ENCODE results near the gene CFAP410. TPM values are rescaled to one million over a fixed set of nuclear protein-coding genes. Genes with fewer than 3 reads are reported as not detected.

Gene CFAP410
- total RNA-seq, 1 donor from 2014 or later: 25.4 TPM

- no peak for TF ChIP-seq CTCF (IDR thresholded peaks at IDR 0.05)
- intact Hi-C loops (cut with DNase I): no loop called here
- no peak for ATAC-seq
- H3K36me3 ChIP-seq: peaks cover 29% of the 10 kb centered on the region
- H3K4me1 ChIP-seq: no peaks in the 10 kb centered on the region
- no peaks in the 10 kb centered on the region for H3K27me3 ChIP-seq
- no peak overlapping the region for H3K4me3 ChIP-seq
- no peaks in the 10 kb centered on the region for H3K9me3 ChIP-seq
- no peak overlapping the region for H3K27ac ChIP-seq
- DNase-seq: no peak
These were observed 10.8 kb downstream of the CFAP410 start for GRCh38 chr21:44328242-44328895.

GRCh38 chr21:44327603-44327974 lies 11.6 kb downstream of the CFAP410 start:
- Histone ChIP-seq H3K36me3 (peaks cover 36% of the 10 kb centered on the region), H3K27me3 (no peaks in the 10 kb centered on the region), H3K9me3 (no peaks in the 10 kb centered on the region), H3K4me3 (no peak overlapping the region), H3K27ac (no peak overlapping the region), H3K4me1 (no peaks in the 10 kb centered on the region)
- intact Hi-C loops (cut with DNase I): no loop called here
- TF ChIP-seq CTCF (IDR thresholded peaks at IDR 0.05): no peak
- no peak for DNase-seq
- peak; percentile 3 for ATAC-seq

- Histone ChIP-seq H3K36me3 (peaks cover 42% of the 10 kb centered on the region), H3K27ac (no peak overlapping the region), H3K9me3 (no peaks in the 10 kb centered on the region), H3K4me3 (no peak overlapping the region), H3K27me3 (no peaks in the 10 kb centered on the region), H3K4me1 (no peaks in the 10 kb centered on the region)
- TF ChIP-seq CTCF (IDR thresholded peaks at IDR 0.05): no peak
- ATAC-seq (no peak), DNase-seq (no peak)
- intact Hi-C loops (cut with DNase I): no loop called here
These were observed 12.2 kb downstream of the CFAP410 start for GRCh38 chr21:44326716-44327602.

- Histone ChIP-seq H3K9me3 (no peaks in the 10 kb centered on the region), H3K27me3 (no peaks in the 10 kb centered on the region), H3K4me3 (no peak overlapping the region), H3K36me3 (peaks cover 48% of the 10 kb centered on the region), H3K4me1 (no peaks in the 10 kb centered on the region), H3K27ac (no peak overlapping the region)
- no peak for ATAC-seq
- no peak for TF ChIP-seq CTCF (IDR thresholded peaks at IDR 0.05)
- no peak for DNase-seq
- intact Hi-C loops (cut with DNase I): no loop called here
These were observed 12.9 kb downstream of the CFAP410 start for GRCh38 chr21:44326272-44326647.

GRCh38 chr21:44325386-44326271 lies 13.6 kb downstream of the CFAP410 start:
- no peak overlapping the region for H3K27ac ChIP-seq
- intact Hi-C loops (cut with DNase I): no loop called here
- DNase-seq: no peak
- no peaks in the 10 kb centered on the region for H3K9me3 ChIP-seq
- no peak for TF ChIP-seq CTCF (IDR thresholded peaks at IDR 0.05)
- H3K4me1 ChIP-seq: no peaks in the 10 kb centered on the region
- H3K27me3 ChIP-seq: no peaks in the 10 kb centered on the region
- ATAC-seq: no peak
- no peak overlapping the region for H3K4me3 ChIP-seq
- peaks cover 51% of the 10 kb centered on the region for H3K36me3 ChIP-seq

All from upper lobe of right lung (tissue), 1 donor.